IPS DF 6.9 (cell line): ENCODE results near the gene ATP8B2.

ENCODE experiments used
- DNase-seq: peaks from one replicate; pipeline ENCODE4 v3.0.0-alpha.2; 2013; ENCODE audit warnings: low read depth, low spot score
- H3K27ac ChIP-seq: one replicate; pipeline ENCODE4 v1.5.1; 2013; ENCODE audit warnings: low read length, control low read depth
- H3K27me3 ChIP-seq: 2 replicates; pipeline ENCODE4 v1.6.1; 2013; ENCODE audit warnings: mild to moderate bottlenecking, low read length; ENCODE audit not compliant: control insufficient read depth, insufficient read depth
- H3K36me3 ChIP-seq: 2 replicates; pipeline ENCODE4 v1.6.1; 2013; ENCODE audit warnings: low read length; ENCODE audit not compliant: control insufficient read depth, insufficient read depth
- H3K4me1 ChIP-seq: 2 replicates; pipeline ENCODE4 v1.6.1; 2013; ENCODE audit warnings: low read length; ENCODE audit not compliant: control insufficient read depth, insufficient read depth
- H3K4me3 ChIP-seq: 2 replicates; pipeline ENCODE4 v1.5.1; 2013; ENCODE audit warnings: mild to moderate bottlenecking, low read length
- H3K9me3 ChIP-seq: 2 replicates; pipeline ENCODE4 v1.6.1; 2013; ENCODE audit warnings: low read length, inconsistent platforms; ENCODE audit not compliant: control insufficient read depth, insufficient read depth
- WGBS: extraction: QIAGEN DNeasy Blood & Tissue Kit; methylation state at CpG from one replicate; pipeline ENCODE4 v1.1.7; 2013; ENCODE audit warnings: mixed read lengths, missing lambda C conversion rate; ENCODE audit not compliant: insufficient read length, insufficient coverage; 5-methylcytosine and 5-hydroxymethylcytosine counted together

ATP8B2 gene

DNA sequence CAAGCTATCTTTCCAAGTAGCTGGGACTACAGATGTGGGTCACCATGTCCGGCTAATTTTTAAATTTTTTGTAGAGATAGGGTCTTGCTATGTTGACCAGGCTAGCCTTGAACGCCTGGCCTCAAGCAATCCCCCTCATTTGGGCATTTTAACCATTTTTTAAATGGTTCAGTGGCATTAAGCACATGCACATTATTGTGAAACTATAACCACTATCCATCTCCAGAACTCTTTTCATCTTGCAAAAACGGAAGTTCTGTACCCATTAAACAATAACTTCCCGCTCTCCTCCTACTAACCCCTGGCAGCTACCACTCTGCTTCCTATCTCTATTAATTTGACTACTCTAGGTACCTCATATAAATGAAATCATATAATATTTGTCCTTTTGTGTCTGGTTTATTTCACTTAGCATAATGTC lies 75.1 kb downstream of the ATP8B2 start:
- Histone ChIP-seq H3K27ac (no peak overlapping the region), H3K27me3 (peaks cover 7% of the 10 kb centered on the region), H3K4me3 (no peak overlapping the region), H3K9me3 (no peaks in the 10 kb centered on the region), H3K36me3 (no peaks in the 10 kb centered on the region), H3K4me1 (peaks cover 3% of the 10 kb centered on the region)
- WGBS, result no CpG with 5 or more reads among the region's 4 CpGs
- no peak for DNase-seq
